Measurements from ENCODE around the gene ABCC9.

DNA sequence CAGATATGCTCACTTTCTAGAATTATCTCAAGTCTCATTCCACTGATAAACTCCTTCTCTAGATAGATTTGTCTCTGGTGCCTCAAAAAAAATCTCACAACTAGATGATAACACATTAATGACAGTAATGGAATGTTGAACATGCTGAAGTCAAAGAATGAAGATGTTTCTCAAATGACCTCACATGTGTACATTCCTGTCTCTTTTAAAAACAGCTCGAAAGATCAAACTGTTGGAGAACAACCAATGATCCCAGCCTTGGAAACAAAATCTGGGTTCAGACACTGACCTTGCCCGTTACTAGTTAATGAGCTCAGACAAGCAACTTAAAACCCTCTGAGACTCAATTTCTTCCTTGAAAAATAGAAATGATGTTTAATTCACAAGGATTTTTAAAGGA lies 122.0 kb downstream of the ABCC9 start:
- TF ChIP-seq, protein P1, sequence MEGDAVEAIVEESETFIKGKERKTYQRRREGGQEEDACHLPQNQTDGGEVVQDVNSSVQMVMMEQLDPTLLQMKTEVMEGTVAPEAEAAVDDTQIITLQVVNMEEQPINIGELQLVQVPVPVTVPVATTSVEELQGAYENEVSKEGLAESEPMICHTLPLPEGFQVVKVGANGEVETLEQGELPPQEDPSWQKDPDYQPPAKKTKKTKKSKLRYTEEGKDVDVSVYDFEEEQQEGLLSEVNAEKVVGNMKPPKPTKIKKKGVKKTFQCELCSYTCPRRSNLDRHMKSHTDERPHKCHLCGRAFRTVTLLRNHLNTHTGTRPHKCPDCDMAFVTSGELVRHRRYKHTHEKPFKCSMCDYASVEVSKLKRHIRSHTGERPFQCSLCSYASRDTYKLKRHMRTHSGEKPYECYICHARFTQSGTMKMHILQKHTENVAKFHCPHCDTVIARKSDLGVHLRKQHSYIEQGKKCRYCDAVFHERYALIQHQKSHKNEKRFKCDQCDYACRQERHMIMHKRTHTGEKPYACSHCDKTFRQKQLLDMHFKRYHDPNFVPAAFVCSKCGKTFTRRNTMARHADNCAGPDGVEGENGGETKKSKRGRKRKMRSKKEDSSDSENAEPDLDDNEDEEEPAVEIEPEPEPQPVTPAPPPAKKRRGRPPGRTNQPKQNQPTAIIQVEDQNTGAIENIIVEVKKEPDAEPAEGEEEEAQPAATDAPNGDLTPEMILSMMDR (IDR thresholded peaks at IDR 0.05; ENCODE audit: low read depth, low read length) = no peak
- TF ChIP-seq, protein P2, sequence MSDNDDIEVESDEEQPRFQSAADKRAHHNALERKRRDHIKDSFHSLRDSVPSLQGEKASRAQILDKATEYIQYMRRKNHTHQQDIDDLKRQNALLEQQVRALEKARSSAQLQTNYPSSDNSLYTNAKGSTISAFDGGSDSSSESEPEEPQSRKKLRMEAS (IDR thresholded peaks at IDR 0.05; ENCODE audit: low read depth, low read length) = no peak
- no peak for TF ChIP-seq POLR2A (IDR thresholded peaks at IDR 0.05; ENCODE audit: extremely low read depth, insufficient read length)

All from NB4 (cell line).